ENCODE measurements around the gene RPS15. TPM values are rescaled to one million over a fixed set of nuclear protein-coding genes. Genes with fewer than 3 reads are reported as not detected.
A peak's percentile ranks its signal among the peaks of the same experiment; 100 is the strongest.

The RPS15 gene
- total RNA-seq, 1 experiment from 2014 or later: 1,696 TPM

- H3K9me3 ChIP-seq (ENCODE audit: low read depth, low read length, poor library complexity, severe bottlenecking): no peaks in the 10 kb centered on the region
- no TSS peak for BruUV-seq (replicated peaks)
- ChIA-PET CTCF (no interaction called here), POLR2A (ENCODE audit: low non-redundant PET) (no interaction called here)
- DNase-seq (ENCODE audit: low spot score): no peak
- peaks cover 29% of the 10 kb centered on the region for H3K36me3 ChIP-seq (ENCODE audit: insufficient read depth, low read length, poor library complexity, severe bottlenecking)
- no peaks in the 10 kb centered on the region for H3K27me3 ChIP-seq (replicated peaks; ENCODE audit: insufficient read depth, low read depth, low read length, poor library complexity)
- no peak for TF ChIP-seq EZH2 (IDR thresholded peaks at IDR 0.05; ENCODE audit: borderline replicate concordance, low read depth, low read length, poor library complexity, severe bottlenecking)
- no peak for TF ChIP-seq CTCF (conservative IDR thresholded peaks at IDR 0.05; ENCODE audit: low read depth, low read length)
- intact Hi-C loops (cut with micrococcal nuclease; ENCODE audit: unreplicated experiment): no loop called here
- H3K4me3 ChIP-seq (ENCODE audit: low read depth, low read length, poor library complexity, severe bottlenecking): no peak overlapping the region
- H3K27ac ChIP-seq (ENCODE audit: low read depth, low read length, poor library complexity, severe bottlenecking): peak overlapping the region; percentile 54
- H3K4me1 ChIP-seq (ENCODE audit: insufficient read depth, low read length, poor library complexity, severe bottlenecking): peaks cover 33% of the 10 kb centered on the region
Measured at GRCh38 chr19:1410789-1411188, 27.4 kb upstream of the RPS15 start.

- Histone ChIP-seq H3K27ac (ENCODE audit: low read depth, low read length, poor library complexity, severe bottlenecking) (peak overlapping the region; percentile 54), H3K4me3 (ENCODE audit: low read depth, low read length, poor library complexity, severe bottlenecking) (no peak overlapping the region), H3K9me3 (ENCODE audit: low read depth, low read length, poor library complexity, severe bottlenecking) (no peaks in the 10 kb centered on the region), H3K36me3 (ENCODE audit: insufficient read depth, low read length, poor library complexity, severe bottlenecking) (peaks cover 29% of the 10 kb centered on the region), H3K4me1 (ENCODE audit: insufficient read depth, low read length, poor library complexity, severe bottlenecking) (peaks cover 37% of the 10 kb centered on the region), H3K27me3 (replicated peaks; ENCODE audit: insufficient read depth, low read depth, low read length, poor library complexity) (no peaks in the 10 kb centered on the region)
- TF ChIP-seq EZH2 (IDR thresholded peaks at IDR 0.05; ENCODE audit: borderline replicate concordance, low read depth, low read length, poor library complexity, severe bottlenecking) (no peak), CTCF (conservative IDR thresholded peaks at IDR 0.05; ENCODE audit: low read depth, low read length) (no peak)
- CTCF ChIA-PET: no interaction called here
- POLR2A ChIA-PET (ENCODE audit: low non-redundant PET): no interaction called here
- intact Hi-C loops (cut with micrococcal nuclease; ENCODE audit: unreplicated experiment): no loop called here
- no TSS peak for BruUV-seq (replicated peaks)
- DNase-seq (ENCODE audit: low spot score): peak; percentile 46
Measured at GRCh38 chr19:1411255-1412191, 26.7 kb upstream of the RPS15 start.

GRCh38 chr19:1412323-1412923 is 25.8 kb upstream of the RPS15 start:
- no TSS peak for BruUV-seq (replicated peaks)
- TF ChIP-seq CTCF (conservative IDR thresholded peaks at IDR 0.05; ENCODE audit: low read depth, low read length) (no peak), EZH2 (IDR thresholded peaks at IDR 0.05; ENCODE audit: borderline replicate concordance, low read depth, low read length, poor library complexity, severe bottlenecking) (no peak)
- Histone ChIP-seq H3K27ac (ENCODE audit: low read depth, low read length, poor library complexity, severe bottlenecking) (peak overlapping the region; percentile 10), H3K36me3 (ENCODE audit: insufficient read depth, low read length, poor library complexity, severe bottlenecking) (peaks cover 34% of the 10 kb centered on the region), H3K4me1 (ENCODE audit: insufficient read depth, low read length, poor library complexity, severe bottlenecking) (peaks cover 38% of the 10 kb centered on the region), H3K27me3 (replicated peaks; ENCODE audit: insufficient read depth, low read depth, low read length, poor library complexity) (no peaks in the 10 kb centered on the region), H3K4me3 (ENCODE audit: low read depth, low read length, poor library complexity, severe bottlenecking) (no peak overlapping the region), H3K9me3 (ENCODE audit: low read depth, low read length, poor library complexity, severe bottlenecking) (no peaks in the 10 kb centered on the region)
- POLR2A ChIA-PET (ENCODE audit: low non-redundant PET): interaction anchor here (0.6 kb wide), 1 partner anchor 439 kb away, joined by 5 read pairs; no protein-coding TSS in a partner anchor
- DNase-seq (ENCODE audit: low spot score): no peak
- intact Hi-C loops (cut with micrococcal nuclease; ENCODE audit: unreplicated experiment): no loop called here
- CTCF ChIA-PET: no interaction called here
